GM12872 (cell line): ENCODE data around the gene NAV3.

Source experiments
- CTCF ChIP-seq: IDR thresholded peaks from 3 replicates; pipeline ENCODE4 v1.5.1; 2011; ENCODE audit warnings: low read depth, mild to moderate bottlenecking, low read length, moderate library complexity; ENCODE audit not compliant: insufficient read depth

NAV3 gene

GRCh38 chr12:77796775-77797174, 33.9 kb upstream of the NAV3 start:
- no peak for TF ChIP-seq CTCF

DNA sequence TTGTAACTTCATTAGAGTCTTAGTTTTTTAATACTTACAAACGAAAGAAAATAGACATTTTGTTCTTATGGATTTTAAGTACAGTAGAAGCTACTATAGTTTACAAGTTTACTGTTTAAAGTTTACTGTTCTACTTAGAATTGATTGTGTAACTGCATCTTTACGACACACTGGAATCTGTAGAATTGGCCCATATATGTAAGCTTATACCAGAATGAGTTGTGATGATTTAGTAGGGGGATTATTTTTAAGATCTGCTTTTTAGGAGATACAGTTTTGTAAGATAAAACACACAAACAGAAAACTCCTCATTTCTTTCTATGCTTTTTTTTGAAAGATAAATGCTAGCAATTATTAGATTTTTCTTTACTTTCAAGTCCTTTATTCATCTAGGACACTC, 30.2 kb upstream of the NAV3 start:
- no peak for TF ChIP-seq CTCF

GRCh38 chr12:77808534-77808933, 22.2 kb upstream of the NAV3 start:
- no peak for TF ChIP-seq CTCF

DNA sequence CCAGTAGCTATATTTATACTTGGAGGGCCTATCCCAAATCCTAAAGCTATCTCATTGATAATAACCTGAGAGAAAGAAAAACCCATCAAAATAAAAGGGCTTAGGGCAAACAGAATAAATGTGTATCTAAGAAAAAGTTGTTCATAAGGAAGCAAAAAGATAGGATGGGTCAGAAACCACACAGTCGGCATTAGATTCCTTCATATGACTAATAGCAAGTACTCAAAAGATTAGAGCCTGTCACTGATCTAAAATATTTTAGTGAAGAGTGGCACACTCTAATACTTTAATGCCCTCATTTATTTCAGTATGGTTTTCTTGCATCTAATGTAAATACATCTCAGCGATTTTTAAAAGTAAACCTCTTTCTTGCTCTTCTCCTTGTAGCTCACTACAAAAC, 17.1 kb upstream of the NAV3 start:
- no peak for TF ChIP-seq CTCF

- no peak for TF ChIP-seq CTCF
Observed at GRCh38 chr12:77814386-77814785, 16.3 kb upstream of the NAV3 start.

- TF ChIP-seq CTCF = no peak
Observed at GRCh38 chr12:77816196-77816595, 14.5 kb upstream of the NAV3 start.

GRCh38 chr12:77817276-77817675, 13.4 kb upstream of the NAV3 start:
- TF ChIP-seq CTCF = no peak

- TF ChIP-seq CTCF = no peak
Observed at GRCh38 chr12:77818351-77818750, 12.3 kb upstream of the NAV3 start.
